ENCODE measurements around the gene STARD3. TPM values are rescaled to one million over a fixed set of nuclear protein-coding genes. Genes with fewer than 3 reads are reported as not detected.
A peak's percentile ranks its signal among the peaks of the same experiment; 100 is the strongest.

Gene STARD3
- total and polyA plus RNA-seq, 2 experiments from 2014 or later = 61.6 to 90.3 TPM

DNA sequence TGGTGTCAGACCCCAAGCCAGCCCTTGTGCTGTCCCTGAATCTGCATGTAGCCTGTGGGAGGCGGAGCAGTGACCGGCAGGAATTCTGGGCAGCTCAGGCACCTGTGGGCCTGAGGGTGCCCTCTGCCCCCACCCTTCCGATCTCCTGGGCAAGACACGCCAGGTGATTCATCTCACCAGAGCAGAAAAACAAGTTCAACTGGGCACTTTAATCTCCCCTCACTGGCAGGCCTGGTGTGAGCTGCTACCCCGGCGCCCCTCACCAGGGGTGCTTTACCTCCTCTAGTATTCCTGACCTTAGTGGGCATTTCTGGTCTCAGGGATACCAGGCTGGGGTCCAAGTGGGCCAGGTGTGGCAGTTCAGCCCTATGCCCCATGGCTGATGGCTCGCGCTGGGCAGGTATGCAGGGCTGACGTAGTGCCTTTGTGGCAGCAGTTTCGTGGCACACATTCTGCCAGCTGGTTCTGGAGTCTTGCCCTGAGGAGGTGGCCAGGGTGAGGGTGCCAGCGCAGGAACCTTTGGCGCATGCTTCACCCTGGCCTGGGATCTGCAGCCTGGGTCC, 68.9 kb downstream of the STARD3 start:
- Histone ChIP-seq H3K36me3 (replicated peaks; ENCODE audit: insufficient read depth, low read depth) (no peaks in the 10 kb centered on the region), H3K4me2 (peak overlapping the region; percentile 41), H3K9me3 (ENCODE audit: low read depth) (no peaks in the 10 kb centered on the region), H4K20me1 (ENCODE audit: insufficient read depth, poor library complexity, severe bottlenecking) (peaks cover 57% of the 10 kb centered on the region), H3K27ac (no peak overlapping the region), H3K4me1 (ENCODE audit: insufficient read depth) (peaks cover 48% of the 10 kb centered on the region), H2AFZ (no peak overlapping the region), H3K4me3 (no peak overlapping the region), H3K79me2 (peaks cover 62% of the 10 kb centered on the region), H3K9me2 (replicated peaks; ENCODE audit: insufficient read depth) (no peaks in the 10 kb centered on the region), H3K27me3 (no peaks in the 10 kb centered on the region)
- no peak for DNase-seq (ENCODE audit: low spot score)
- 84% methylated on average over 12 of the region's 12 CpGs for WGBS (ENCODE audit: low lambda C conversion rate, missing lambda C conversion rate)
- TF ChIP-seq, protein P1, sequence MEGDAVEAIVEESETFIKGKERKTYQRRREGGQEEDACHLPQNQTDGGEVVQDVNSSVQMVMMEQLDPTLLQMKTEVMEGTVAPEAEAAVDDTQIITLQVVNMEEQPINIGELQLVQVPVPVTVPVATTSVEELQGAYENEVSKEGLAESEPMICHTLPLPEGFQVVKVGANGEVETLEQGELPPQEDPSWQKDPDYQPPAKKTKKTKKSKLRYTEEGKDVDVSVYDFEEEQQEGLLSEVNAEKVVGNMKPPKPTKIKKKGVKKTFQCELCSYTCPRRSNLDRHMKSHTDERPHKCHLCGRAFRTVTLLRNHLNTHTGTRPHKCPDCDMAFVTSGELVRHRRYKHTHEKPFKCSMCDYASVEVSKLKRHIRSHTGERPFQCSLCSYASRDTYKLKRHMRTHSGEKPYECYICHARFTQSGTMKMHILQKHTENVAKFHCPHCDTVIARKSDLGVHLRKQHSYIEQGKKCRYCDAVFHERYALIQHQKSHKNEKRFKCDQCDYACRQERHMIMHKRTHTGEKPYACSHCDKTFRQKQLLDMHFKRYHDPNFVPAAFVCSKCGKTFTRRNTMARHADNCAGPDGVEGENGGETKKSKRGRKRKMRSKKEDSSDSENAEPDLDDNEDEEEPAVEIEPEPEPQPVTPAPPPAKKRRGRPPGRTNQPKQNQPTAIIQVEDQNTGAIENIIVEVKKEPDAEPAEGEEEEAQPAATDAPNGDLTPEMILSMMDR (IDR thresholded peaks at IDR 0.05; ENCODE audit: poor library complexity) = no peak
- TF ChIP-seq EZH2phosphoT487 (IDR thresholded peaks at IDR 0.05; ENCODE audit: low read depth, severe bottlenecking, unreplicated experiment) = no peak
- no peak for TF ChIP-seq EZH2 (IDR thresholded peaks at IDR 0.05; ENCODE audit: borderline replicate concordance)

GRCh38 chr17:39706383-39706782, 69.4 kb downstream of the STARD3 start:
- no peak overlapping the region for H3K27ac ChIP-seq
- H4K20me1 ChIP-seq (ENCODE audit: insufficient read depth, poor library complexity, severe bottlenecking) = peaks cover 52% of the 10 kb centered on the region
- peaks cover 57% of the 10 kb centered on the region for H3K79me2 ChIP-seq
- WGBS (ENCODE audit: low lambda C conversion rate, missing lambda C conversion rate) = 97% methylated on average over 8 of the region's 8 CpGs
- H3K4me3 ChIP-seq = no peak overlapping the region
- no peak for TF ChIP-seq EZH2 (IDR thresholded peaks at IDR 0.05; ENCODE audit: borderline replicate concordance)
- TF ChIP-seq EZH2phosphoT487 (IDR thresholded peaks at IDR 0.05; ENCODE audit: low read depth, severe bottlenecking, unreplicated experiment) = no peak
- TF ChIP-seq, protein P1 (IDR thresholded peaks at IDR 0.05; ENCODE audit: poor library complexity) = no peak
- peaks cover 45% of the 10 kb centered on the region for H3K4me1 ChIP-seq (ENCODE audit: insufficient read depth)
- H2AFZ ChIP-seq = no peak overlapping the region
- H3K4me2 ChIP-seq = no peak overlapping the region
- no peaks in the 10 kb centered on the region for H3K9me2 ChIP-seq (replicated peaks; ENCODE audit: insufficient read depth)
- DNase-seq (ENCODE audit: low spot score) = no peak
- no peaks in the 10 kb centered on the region for H3K36me3 ChIP-seq (replicated peaks; ENCODE audit: insufficient read depth, low read depth)
- H3K9me3 ChIP-seq (ENCODE audit: low read depth) = no peaks in the 10 kb centered on the region
- H3K27me3 ChIP-seq = no peaks in the 10 kb centered on the region

- Histone ChIP-seq H3K4me1 (ENCODE audit: insufficient read depth) (peaks cover 39% of the 10 kb centered on the region), H4K20me1 (ENCODE audit: insufficient read depth, poor library complexity, severe bottlenecking) (peaks cover 46% of the 10 kb centered on the region), H2AFZ (no peak overlapping the region), H3K4me3 (no peak overlapping the region), H3K36me3 (replicated peaks; ENCODE audit: insufficient read depth, low read depth) (no peaks in the 10 kb centered on the region), H3K9me2 (replicated peaks; ENCODE audit: insufficient read depth) (no peaks in the 10 kb centered on the region), H3K4me2 (no peak overlapping the region), H3K79me2 (peaks cover 51% of the 10 kb centered on the region), H3K9me3 (ENCODE audit: low read depth) (no peaks in the 10 kb centered on the region), H3K27me3 (no peaks in the 10 kb centered on the region), H3K27ac (no peak overlapping the region)
- TF ChIP-seq, protein P1 (IDR thresholded peaks at IDR 0.05; ENCODE audit: poor library complexity) = no peak
- TF ChIP-seq EZH2 (IDR thresholded peaks at IDR 0.05; ENCODE audit: borderline replicate concordance) = no peak
- no peak for TF ChIP-seq EZH2phosphoT487 (IDR thresholded peaks at IDR 0.05; ENCODE audit: low read depth, severe bottlenecking, unreplicated experiment)
- WGBS (ENCODE audit: low lambda C conversion rate, missing lambda C conversion rate) = 96% methylated on average over 7 of the region's 7 CpGs
- no peak for DNase-seq (ENCODE audit: low spot score)
These were observed 70.0 kb downstream of the STARD3 start for GRCh38 chr17:39706921-39707337.

All from hepatocyte (in vitro differentiated cells).